Neural cell (in vitro differentiated cells): ENCODE results near the gene ERMARD.

Experiments
- RAD21 ChIP-seq: fragments of 450-650 bp; conservative IDR thresholded peaks from 2 replicates; pipeline ENCODE4 v1.6.1; 2014; ENCODE audit warnings: antibody characterized with exemption, mild to moderate bottlenecking, moderate library complexity
- TAF1 ChIP-seq: IDR thresholded peaks from 2 replicates; pipeline ENCODE4 v1.6.1; 2012; ENCODE audit warnings: low read depth
- TF ChIP-seq, protein P1 (sequence below): fragments of 450-650 bp; IDR thresholded peaks from 2 replicates; pipeline ENCODE4 v1.5.1; 2014; ENCODE audit warnings: antibody characterized with exemption, mild to moderate bottlenecking, moderate library complexity; ENCODE audit not compliant: poor library complexity, severe bottlenecking

DNA sequence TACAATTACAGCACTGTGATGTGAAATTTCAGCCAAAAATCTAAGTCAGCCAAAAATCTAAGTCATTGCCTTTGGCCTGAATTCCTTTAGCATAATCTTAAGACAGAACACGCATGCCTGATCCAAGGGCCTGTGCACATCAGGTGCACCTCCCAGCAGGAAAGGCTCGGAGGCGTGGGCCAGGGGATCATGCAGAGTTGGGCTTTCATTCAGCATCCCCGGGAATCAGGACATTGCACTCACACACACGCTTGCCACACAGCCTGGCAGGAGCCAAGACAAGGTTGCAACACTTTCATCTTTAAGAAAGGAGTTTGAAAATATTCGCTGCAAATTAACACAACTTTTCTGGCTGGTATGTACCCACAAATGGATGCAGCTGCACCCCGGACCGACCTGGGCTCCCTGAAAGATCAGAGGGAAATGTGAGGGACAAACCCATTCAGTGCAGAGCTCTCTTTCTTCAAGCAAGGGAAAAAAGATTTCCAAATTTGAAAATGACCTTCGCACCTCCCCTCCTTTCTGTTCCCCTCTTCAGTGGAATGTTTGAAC lies 48.8 kb downstream of the ERMARD start:
- TF ChIP-seq, protein P1, sequence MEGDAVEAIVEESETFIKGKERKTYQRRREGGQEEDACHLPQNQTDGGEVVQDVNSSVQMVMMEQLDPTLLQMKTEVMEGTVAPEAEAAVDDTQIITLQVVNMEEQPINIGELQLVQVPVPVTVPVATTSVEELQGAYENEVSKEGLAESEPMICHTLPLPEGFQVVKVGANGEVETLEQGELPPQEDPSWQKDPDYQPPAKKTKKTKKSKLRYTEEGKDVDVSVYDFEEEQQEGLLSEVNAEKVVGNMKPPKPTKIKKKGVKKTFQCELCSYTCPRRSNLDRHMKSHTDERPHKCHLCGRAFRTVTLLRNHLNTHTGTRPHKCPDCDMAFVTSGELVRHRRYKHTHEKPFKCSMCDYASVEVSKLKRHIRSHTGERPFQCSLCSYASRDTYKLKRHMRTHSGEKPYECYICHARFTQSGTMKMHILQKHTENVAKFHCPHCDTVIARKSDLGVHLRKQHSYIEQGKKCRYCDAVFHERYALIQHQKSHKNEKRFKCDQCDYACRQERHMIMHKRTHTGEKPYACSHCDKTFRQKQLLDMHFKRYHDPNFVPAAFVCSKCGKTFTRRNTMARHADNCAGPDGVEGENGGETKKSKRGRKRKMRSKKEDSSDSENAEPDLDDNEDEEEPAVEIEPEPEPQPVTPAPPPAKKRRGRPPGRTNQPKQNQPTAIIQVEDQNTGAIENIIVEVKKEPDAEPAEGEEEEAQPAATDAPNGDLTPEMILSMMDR: no peak
- no peak for TF ChIP-seq TAF1
- TF ChIP-seq RAD21: no peak
